Mesendoderm (in vitro differentiated cells): Measurements from ENCODE around the gene EVI2A.

ENCODE experiments used
- DNase-seq: peaks from one replicate; pipeline ENCODE4 v3.0.0; 2013
- H2AK5ac ChIP-seq: 2 replicates; pipeline ENCODE4 v1.6.1; 2013; ENCODE audit warnings: low read length, inconsistent platforms
- H2BK120ac ChIP-seq: 2 replicates; pipeline ENCODE4 v1.6.1; 2013; ENCODE audit warnings: low read depth, mild to moderate bottlenecking, low read length, moderate library complexity, mixed read lengths
- H2BK15ac ChIP-seq: replicated peaks from 2 replicates; pipeline ENCODE4 v1.6.1; 2013; ENCODE audit warnings: low read depth, mild to moderate bottlenecking, moderate library complexity
- H2BK5ac ChIP-seq: 2 replicates; pipeline ENCODE4 v1.6.1; 2013; ENCODE audit warnings: low read length, inconsistent platforms
- H3K18ac ChIP-seq: 2 replicates; pipeline ENCODE4 v1.6.1; 2013; ENCODE audit warnings: mild to moderate bottlenecking, low read length, mixed read lengths
- H3K23ac ChIP-seq: one replicate; pipeline ENCODE4 v1.6.1; 2013; ENCODE audit warnings: low read length
- H3K27ac ChIP-seq: 2 replicates; pipeline ENCODE4 v1.5.1; 2013; ENCODE audit warnings: low read depth, mild to moderate bottlenecking, inconsistent platforms, low read length, moderate library complexity
- H3K27me3 ChIP-seq: 2 replicates; pipeline ENCODE4 v1.6.1; 2013; ENCODE audit warnings: low read length, control low read depth, mild to moderate bottlenecking, inconsistent platforms; ENCODE audit not compliant: insufficient read depth, poor library complexity
- H3K36me3 ChIP-seq: 2 replicates; pipeline ENCODE4 v1.6.1; 2013; ENCODE audit warnings: low read length, inconsistent platforms; ENCODE audit not compliant: control insufficient read depth, insufficient read depth
- H3K4ac ChIP-seq: one replicate; pipeline ENCODE4 v1.6.1; 2013; ENCODE audit warnings: low read depth, mild to moderate bottlenecking, low read length, moderate library complexity
- H3K4me1 ChIP-seq: 2 replicates; pipeline ENCODE4 v1.6.1; 2013; ENCODE audit warnings: low read depth, low read length, inconsistent platforms; ENCODE audit not compliant: control insufficient read depth
- H3K4me2 ChIP-seq: 2 replicates; pipeline ENCODE4 v1.6.1; 2013; ENCODE audit warnings: low read length
- H3K4me3 ChIP-seq: 2 replicates; pipeline ENCODE4 v1.5.1; 2013; ENCODE audit warnings: mild to moderate bottlenecking, low read length
- H3K56ac ChIP-seq: one replicate; pipeline ENCODE4 v1.6.1; 2013; ENCODE audit warnings: low read length
- H3K79me1 ChIP-seq: 2 replicates; pipeline ENCODE4 v1.6.1; 2013; ENCODE audit warnings: low read length, inconsistent platforms
- H3K79me2 ChIP-seq: 2 replicates; pipeline ENCODE4 v1.6.1; 2013; ENCODE audit warnings: mild to moderate bottlenecking, low read length; ENCODE audit not compliant: control insufficient read depth, insufficient read depth
- H3K9ac ChIP-seq: 2 replicates; pipeline ENCODE4 v1.6.1; 2013; ENCODE audit warnings: low read length, inconsistent platforms
- H4K5ac ChIP-seq: one replicate; pipeline ENCODE4 v1.6.1; 2013; ENCODE audit warnings: low read length
- H4K8ac ChIP-seq: one replicate; pipeline ENCODE4 v1.6.1; 2013; ENCODE audit warnings: low read depth, mild to moderate bottlenecking, control low read depth, low read length, moderate library complexity
- WGBS: extraction: QIAGEN DNeasy Blood & Tissue Kit; methylation state at CpG from one replicate; pipeline ENCODE4 v1.1.7; 2013; ENCODE audit warnings: low lambda C conversion rate, missing lambda C conversion rate; ENCODE audit not compliant: insufficient coverage; ENCODE audit errors: extremely low coverage; 5-methylcytosine and 5-hydroxymethylcytosine counted together

The EVI2A gene

DNA sequence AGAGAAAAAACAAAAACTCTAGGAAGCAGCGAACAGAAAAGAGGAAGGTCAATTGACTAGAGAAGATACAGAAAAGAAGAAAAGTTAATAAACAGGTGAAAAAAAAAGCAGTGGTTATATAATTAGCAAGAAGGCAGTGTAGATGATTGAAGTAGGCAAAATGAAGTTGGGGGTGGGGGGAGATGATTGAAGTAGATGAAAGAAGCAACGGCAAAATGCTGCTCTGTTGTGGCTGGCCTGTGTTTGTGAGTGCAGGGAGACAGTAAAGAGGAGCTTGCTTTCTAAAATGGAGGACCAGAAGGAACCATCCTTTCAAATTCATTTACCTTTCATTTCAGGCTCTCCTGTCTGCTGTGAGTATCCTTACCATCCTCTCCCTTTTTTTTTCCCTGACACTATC, 11.2 kb downstream of the EVI2A start:
- Histone ChIP-seq H3K4me1 (no peaks in the 10 kb centered on the region), H3K4me2 (no peak overlapping the region), H3K36me3 (no peaks in the 10 kb centered on the region), H2BK15ac (no peak overlapping the region), H3K18ac (no peak overlapping the region), H3K4me3 (no peak overlapping the region), H3K27me3 (no peaks in the 10 kb centered on the region), H3K79me2 (no peaks in the 10 kb centered on the region), H3K56ac (no peak overlapping the region), H2BK120ac (no peak overlapping the region), H3K4ac (no peak overlapping the region), H2AK5ac (no peak overlapping the region), H3K79me1 (no peaks in the 10 kb centered on the region), H4K8ac (no peak overlapping the region), H4K5ac (no peak overlapping the region), H3K23ac (no peak overlapping the region), H2BK5ac (no peak overlapping the region), H3K9ac (no peak overlapping the region), H3K27ac (no peak overlapping the region)
- no peak for DNase-seq
- no CpG with 5 or more reads among the region's 2 CpGs for WGBS

DNA sequence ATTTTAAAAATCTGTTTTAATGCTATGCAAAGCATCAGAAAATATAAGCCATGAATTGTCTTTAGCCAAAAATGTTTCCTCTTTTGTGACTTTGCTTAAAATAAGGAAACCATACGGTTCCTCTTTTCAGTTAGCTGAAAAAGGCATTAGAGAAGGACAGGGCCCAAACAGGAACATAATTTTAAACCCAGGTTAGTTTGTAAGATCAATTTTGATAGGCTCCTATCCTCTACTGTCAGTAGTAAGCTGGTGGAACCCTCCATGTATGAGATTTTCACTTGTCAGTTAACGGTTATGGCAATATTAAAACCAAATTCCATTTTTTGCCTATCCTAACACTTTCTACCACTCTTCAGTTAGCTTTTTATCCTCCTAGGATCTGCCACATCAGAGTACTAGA, 11.9 kb downstream of the EVI2A start:
- no peaks in the 10 kb centered on the region for H3K79me2 ChIP-seq
- H3K23ac ChIP-seq: no peak overlapping the region
- no peak overlapping the region for H4K8ac ChIP-seq
- no CpG with 5 or more reads among the region's 2 CpGs for WGBS
- no peaks in the 10 kb centered on the region for H3K27me3 ChIP-seq
- no peak overlapping the region for H3K9ac ChIP-seq
- no peak overlapping the region for H2BK5ac ChIP-seq
- H2AK5ac ChIP-seq: no peak overlapping the region
- no peak for DNase-seq
- no peak overlapping the region for H3K4ac ChIP-seq
- no peak overlapping the region for H4K5ac ChIP-seq
- no peak overlapping the region for H3K18ac ChIP-seq
- H2BK120ac ChIP-seq: no peak overlapping the region
- no peak overlapping the region for H3K56ac ChIP-seq
- H3K36me3 ChIP-seq: no peaks in the 10 kb centered on the region
- H3K79me1 ChIP-seq: peaks cover 2% of the 10 kb centered on the region
- no peak overlapping the region for H3K27ac ChIP-seq
- H3K4me1 ChIP-seq: no peaks in the 10 kb centered on the region
- no peak overlapping the region for H2BK15ac ChIP-seq
- no peak overlapping the region for H3K4me2 ChIP-seq
- no peak overlapping the region for H3K4me3 ChIP-seq

DNA sequence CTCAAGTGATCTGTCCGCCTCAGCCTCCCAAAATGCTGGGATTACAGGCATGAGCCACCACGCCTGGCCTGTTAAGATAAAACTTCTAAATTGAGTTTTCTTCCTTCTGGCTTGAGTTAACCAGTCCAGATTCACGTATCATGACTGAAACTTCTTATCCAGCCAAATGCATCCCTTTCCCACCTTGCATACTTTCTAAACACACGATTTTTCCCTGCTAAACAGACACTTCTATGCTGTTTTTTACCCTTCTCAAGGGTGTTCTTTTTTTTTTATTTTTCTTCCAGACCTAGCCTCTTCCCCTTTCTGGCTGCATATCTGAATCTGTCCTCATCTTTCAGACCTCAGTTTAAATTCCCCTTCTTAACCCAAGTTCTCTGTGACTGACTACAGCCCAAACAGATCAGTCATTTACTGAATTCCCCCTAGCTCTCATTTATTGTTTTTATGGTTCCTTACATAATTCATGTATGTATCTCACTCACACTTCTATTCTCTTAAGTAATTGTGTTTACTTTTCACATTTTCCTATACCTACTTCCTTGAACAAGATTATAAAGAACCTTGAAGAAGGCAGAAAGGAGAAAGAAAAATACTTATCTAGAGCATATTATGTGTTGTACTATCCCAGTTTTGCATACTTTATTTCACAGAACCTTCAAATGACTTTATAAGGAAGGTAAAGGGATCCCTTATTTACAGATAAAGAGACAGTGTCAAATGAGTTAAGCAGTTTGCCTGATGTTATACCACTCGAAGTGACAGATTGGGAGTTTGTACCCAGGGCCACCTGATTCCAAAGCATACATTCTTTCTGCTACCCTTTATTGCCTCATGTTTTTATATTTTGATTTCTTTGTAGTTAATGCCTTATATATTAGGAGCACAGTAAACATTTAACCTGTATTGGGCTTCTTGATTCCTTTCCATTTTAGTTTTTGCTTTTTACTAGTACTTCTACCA, 12.8 kb downstream of the EVI2A start:
- no peak overlapping the region for H3K4me2 ChIP-seq
- H3K79me2 ChIP-seq: no peaks in the 10 kb centered on the region
- WGBS: no CpG with 5 or more reads among the region's 5 CpGs
- H3K4me1 ChIP-seq: no peaks in the 10 kb centered on the region
- H2BK120ac ChIP-seq: no peak overlapping the region
- H3K23ac ChIP-seq: no peak overlapping the region
- no peak overlapping the region for H4K8ac ChIP-seq
- H3K79me1 ChIP-seq: peaks cover 2% of the 10 kb centered on the region
- no peak overlapping the region for H3K4ac ChIP-seq
- no peak overlapping the region for H2AK5ac ChIP-seq
- H3K18ac ChIP-seq: no peak overlapping the region
- no peak overlapping the region for H2BK15ac ChIP-seq
- H4K5ac ChIP-seq: no peak overlapping the region
- H3K36me3 ChIP-seq: no peaks in the 10 kb centered on the region
- no peaks in the 10 kb centered on the region for H3K27me3 ChIP-seq
- H3K9ac ChIP-seq: no peak overlapping the region
- H3K56ac ChIP-seq: no peak overlapping the region
- no peak for DNase-seq
- no peak overlapping the region for H3K27ac ChIP-seq
- no peak overlapping the region for H2BK5ac ChIP-seq
- H3K4me3 ChIP-seq: no peak overlapping the region

DNA sequence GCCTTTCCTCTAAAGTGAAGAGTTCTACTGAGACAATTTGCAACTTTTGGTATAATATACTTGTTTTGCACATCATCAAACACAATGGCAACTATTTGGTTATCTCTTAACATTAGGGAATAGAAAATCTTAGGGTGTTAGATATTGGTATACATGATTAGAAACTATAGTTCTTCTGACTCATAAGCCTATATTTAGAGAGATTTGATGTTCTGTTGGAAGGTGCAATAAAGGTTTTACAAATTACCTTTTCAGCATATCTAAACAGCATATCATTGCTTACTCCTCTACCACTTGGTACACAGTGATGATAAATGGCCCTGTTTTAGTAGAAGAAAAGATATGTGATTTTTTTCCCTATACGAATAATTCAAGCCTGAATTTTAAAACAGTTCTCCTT, 13.8 kb downstream of the EVI2A start:
- Histone ChIP-seq H3K18ac (no peak overlapping the region), H3K36me3 (no peaks in the 10 kb centered on the region), H4K5ac (no peak overlapping the region), H2AK5ac (no peak overlapping the region), H3K27me3 (no peaks in the 10 kb centered on the region), H3K4ac (no peak overlapping the region), H4K8ac (no peak overlapping the region), H3K4me1 (no peaks in the 10 kb centered on the region), H3K27ac (no peak overlapping the region), H3K23ac (no peak overlapping the region), H3K4me3 (no peak overlapping the region), H3K9ac (no peak overlapping the region), H2BK5ac (no peak overlapping the region), H2BK15ac (no peak overlapping the region), H3K4me2 (no peak overlapping the region), H3K79me2 (no peaks in the 10 kb centered on the region), H3K79me1 (peaks cover 2% of the 10 kb centered on the region), H2BK120ac (no peak overlapping the region), H3K56ac (no peak overlapping the region)
- no peak for DNase-seq
- WGBS: no CpG with 5 or more reads among the region's 1 CpG

DNA sequence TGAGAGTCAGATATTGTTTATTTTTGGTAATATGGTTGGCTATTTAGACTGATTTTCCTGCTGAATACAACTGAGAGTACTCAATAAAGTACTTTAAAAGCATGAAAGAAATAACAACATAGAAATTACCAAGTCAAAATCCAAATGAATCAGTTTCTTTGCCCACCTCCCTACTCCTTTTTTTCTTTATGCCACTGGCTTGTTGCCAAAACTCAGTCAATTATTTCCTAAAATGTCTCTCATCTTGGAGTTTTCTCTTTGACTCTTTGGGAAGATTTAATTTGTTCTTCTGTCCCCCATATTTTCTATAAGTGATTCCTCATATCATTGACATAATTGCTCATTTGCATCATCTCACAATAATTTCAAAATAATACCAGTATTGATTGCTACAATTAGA, 21.8 kb downstream of the EVI2A start:
- Histone ChIP-seq H4K8ac (no peak overlapping the region), H3K27me3 (no peaks in the 10 kb centered on the region), H2AK5ac (no peak overlapping the region), H3K79me1 (no peaks in the 10 kb centered on the region), H2BK15ac (no peak overlapping the region), H2BK5ac (no peak overlapping the region), H3K9ac (no peak overlapping the region), H3K79me2 (no peaks in the 10 kb centered on the region), H3K4ac (no peak overlapping the region), H2BK120ac (no peak overlapping the region), H3K27ac (no peak overlapping the region), H3K36me3 (no peaks in the 10 kb centered on the region), H4K5ac (no peak overlapping the region), H3K4me2 (no peak overlapping the region), H3K56ac (no peak overlapping the region), H3K4me3 (no peak overlapping the region), H3K18ac (no peak overlapping the region), H3K4me1 (no peaks in the 10 kb centered on the region), H3K23ac (no peak overlapping the region)
- no peak for DNase-seq

DNA sequence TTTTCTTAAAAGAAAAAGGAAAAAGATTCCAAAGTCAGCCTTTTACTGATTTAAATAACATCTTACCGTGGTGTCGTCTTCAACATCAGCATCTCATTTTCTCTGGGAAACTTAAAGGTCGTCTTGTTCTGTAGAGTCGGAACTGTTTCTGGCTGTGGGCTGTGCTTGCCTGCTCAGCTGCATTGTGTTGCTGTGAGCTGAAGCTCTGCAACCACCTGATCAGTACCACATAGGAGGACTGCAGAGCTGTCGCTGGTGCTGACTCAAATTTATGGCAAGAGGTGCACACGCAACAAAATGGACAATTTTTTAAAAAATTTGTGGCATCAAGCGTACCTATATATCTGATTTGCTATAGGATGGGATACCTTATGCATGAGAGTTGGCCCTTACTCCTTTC, 24.3 kb downstream of the EVI2A start, which contains the start of gene OMG:
Gene OMG, minus strand, starts transcription at position 150 of the 400 bp plus-strand sequence. CDS start 908 bp downstream, outside the sequence.
- Histone ChIP-seq H3K36me3 (no peaks in the 10 kb centered on the region), H3K9ac (no peak within 1 kb of the TSS), H2BK15ac (no peak within 1 kb of the TSS), H4K5ac (no peak within 1 kb of the TSS), H3K23ac (no peak within 1 kb of the TSS), H2AK5ac (no peak within 1 kb of the TSS), H4K8ac (no peak within 1 kb of the TSS), H3K27me3 (no peaks in the 10 kb centered on the region), H3K27ac (no peak within 1 kb of the TSS), H2BK120ac (no peak within 1 kb of the TSS), H2BK5ac (no peak within 1 kb of the TSS), H3K4me1 (no peaks in the 10 kb centered on the region), H3K79me2 (no peaks in the 10 kb centered on the region), H3K18ac (no peak within 1 kb of the TSS), H3K4me2 (no peak within 1 kb of the TSS), H3K56ac (no peak within 1 kb of the TSS), H3K4me3 (no peak within 1 kb of the TSS), H3K79me1 (no peaks in the 10 kb centered on the region), H3K4ac (no peak within 1 kb of the TSS)
- WGBS: no CpG with 5 or more reads among the region's 7 CpGs
- no peak for DNase-seq
